ENCODE data around the gene GPR68.

DNA sequence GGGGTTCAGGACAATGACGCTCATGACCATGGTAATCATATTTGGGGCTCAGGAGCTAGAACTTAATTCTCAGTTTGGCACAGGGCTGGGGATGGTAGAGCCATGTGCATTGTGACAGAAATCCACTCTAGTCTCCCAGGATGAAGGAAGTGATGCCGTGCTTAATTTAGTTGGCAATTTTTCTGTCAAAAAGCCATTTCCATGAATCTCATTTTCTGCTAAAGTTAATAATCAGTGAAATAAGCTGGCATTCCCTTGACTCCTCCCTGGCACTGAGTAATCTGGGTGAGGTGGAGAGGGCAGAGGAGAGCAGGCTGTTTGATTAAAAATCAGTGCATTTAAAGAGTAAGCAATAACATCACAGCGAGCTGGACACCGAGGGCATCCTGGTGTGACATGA lies 45.0 kb upstream of the GPR68 start:
- no peak for TF ChIP-seq SMC3 (conservative IDR thresholded peaks at IDR 0.05; ENCODE audit: poor library complexity)
- TF ChIP-seq, protein P1, sequence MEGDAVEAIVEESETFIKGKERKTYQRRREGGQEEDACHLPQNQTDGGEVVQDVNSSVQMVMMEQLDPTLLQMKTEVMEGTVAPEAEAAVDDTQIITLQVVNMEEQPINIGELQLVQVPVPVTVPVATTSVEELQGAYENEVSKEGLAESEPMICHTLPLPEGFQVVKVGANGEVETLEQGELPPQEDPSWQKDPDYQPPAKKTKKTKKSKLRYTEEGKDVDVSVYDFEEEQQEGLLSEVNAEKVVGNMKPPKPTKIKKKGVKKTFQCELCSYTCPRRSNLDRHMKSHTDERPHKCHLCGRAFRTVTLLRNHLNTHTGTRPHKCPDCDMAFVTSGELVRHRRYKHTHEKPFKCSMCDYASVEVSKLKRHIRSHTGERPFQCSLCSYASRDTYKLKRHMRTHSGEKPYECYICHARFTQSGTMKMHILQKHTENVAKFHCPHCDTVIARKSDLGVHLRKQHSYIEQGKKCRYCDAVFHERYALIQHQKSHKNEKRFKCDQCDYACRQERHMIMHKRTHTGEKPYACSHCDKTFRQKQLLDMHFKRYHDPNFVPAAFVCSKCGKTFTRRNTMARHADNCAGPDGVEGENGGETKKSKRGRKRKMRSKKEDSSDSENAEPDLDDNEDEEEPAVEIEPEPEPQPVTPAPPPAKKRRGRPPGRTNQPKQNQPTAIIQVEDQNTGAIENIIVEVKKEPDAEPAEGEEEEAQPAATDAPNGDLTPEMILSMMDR (IDR thresholded peaks at IDR 0.05; ENCODE audit: poor library complexity, severe bottlenecking): no peak
- TF ChIP-seq EZH2 (IDR thresholded peaks at IDR 0.05; ENCODE audit: borderline replicate concordance, insufficient read depth, low read length, poor library complexity, severe bottlenecking): no peak
- TF ChIP-seq, protein P2, sequence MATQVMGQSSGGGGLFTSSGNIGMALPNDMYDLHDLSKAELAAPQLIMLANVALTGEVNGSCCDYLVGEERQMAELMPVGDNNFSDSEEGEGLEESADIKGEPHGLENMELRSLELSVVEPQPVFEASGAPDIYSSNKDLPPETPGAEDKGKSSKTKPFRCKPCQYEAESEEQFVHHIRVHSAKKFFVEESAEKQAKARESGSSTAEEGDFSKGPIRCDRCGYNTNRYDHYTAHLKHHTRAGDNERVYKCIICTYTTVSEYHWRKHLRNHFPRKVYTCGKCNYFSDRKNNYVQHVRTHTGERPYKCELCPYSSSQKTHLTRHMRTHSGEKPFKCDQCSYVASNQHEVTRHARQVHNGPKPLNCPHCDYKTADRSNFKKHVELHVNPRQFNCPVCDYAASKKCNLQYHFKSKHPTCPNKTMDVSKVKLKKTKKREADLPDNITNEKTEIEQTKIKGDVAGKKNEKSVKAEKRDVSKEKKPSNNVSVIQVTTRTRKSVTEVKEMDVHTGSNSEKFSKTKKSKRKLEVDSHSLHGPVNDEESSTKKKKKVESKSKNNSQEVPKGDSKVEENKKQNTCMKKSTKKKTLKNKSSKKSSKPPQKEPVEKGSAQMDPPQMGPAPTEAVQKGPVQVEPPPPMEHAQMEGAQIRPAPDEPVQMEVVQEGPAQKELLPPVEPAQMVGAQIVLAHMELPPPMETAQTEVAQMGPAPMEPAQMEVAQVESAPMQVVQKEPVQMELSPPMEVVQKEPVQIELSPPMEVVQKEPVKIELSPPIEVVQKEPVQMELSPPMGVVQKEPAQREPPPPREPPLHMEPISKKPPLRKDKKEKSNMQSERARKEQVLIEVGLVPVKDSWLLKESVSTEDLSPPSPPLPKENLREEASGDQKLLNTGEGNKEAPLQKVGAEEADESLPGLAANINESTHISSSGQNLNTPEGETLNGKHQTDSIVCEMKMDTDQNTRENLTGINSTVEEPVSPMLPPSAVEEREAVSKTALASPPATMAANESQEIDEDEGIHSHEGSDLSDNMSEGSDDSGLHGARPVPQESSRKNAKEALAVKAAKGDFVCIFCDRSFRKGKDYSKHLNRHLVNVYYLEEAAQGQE (IDR thresholded peaks at IDR 0.05; ENCODE audit: borderline replicate concordance): no peak
- no peak for TF ChIP-seq RAD21 (conservative IDR thresholded peaks at IDR 0.05)
- TF ChIP-seq POLR2AphosphoS5 (IDR thresholded peaks at IDR 0.05): no peak
- TF ChIP-seq EP300 (conservative IDR thresholded peaks at IDR 0.05; ENCODE audit: poor library complexity, severe bottlenecking): no peak
- no peak for TF ChIP-seq MXI1 (conservative IDR thresholded peaks at IDR 0.05; ENCODE audit: poor library complexity, severe bottlenecking)

Data from neural cell (in vitro differentiated cells).